ENCODE measurements around the gene MESD.

DNA sequence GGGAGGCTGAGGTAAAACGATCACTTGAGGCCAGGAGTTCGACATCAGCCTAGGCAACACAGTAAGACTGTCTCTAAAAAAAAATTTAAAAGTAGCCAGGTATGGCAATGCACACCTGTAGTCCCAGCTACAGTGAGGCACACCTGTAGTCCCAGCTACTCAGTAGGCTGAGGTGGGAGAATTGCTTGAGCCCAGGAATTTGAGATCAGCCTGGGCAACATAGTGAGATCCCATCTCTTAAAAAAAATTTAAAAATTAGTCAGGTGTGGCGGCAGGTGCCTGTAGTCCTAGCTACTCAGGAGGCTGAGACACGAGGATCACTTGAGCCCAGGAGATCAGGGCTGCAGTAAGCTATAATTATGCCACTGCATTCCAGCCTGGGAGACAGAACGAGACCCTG lies 6.8 kb downstream of the MESD start:
- TF ChIP-seq, protein P1, sequence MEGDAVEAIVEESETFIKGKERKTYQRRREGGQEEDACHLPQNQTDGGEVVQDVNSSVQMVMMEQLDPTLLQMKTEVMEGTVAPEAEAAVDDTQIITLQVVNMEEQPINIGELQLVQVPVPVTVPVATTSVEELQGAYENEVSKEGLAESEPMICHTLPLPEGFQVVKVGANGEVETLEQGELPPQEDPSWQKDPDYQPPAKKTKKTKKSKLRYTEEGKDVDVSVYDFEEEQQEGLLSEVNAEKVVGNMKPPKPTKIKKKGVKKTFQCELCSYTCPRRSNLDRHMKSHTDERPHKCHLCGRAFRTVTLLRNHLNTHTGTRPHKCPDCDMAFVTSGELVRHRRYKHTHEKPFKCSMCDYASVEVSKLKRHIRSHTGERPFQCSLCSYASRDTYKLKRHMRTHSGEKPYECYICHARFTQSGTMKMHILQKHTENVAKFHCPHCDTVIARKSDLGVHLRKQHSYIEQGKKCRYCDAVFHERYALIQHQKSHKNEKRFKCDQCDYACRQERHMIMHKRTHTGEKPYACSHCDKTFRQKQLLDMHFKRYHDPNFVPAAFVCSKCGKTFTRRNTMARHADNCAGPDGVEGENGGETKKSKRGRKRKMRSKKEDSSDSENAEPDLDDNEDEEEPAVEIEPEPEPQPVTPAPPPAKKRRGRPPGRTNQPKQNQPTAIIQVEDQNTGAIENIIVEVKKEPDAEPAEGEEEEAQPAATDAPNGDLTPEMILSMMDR (IDR thresholded peaks at IDR 0.05) = no peak
- TF ChIP-seq POLR2A (IDR thresholded peaks at IDR 0.05) = no peak

Data from right lobe of liver (tissue), 4 donors.